Stimulated activated CD8-positive, alpha-beta memory T cell treated with anti-CD3 and anti-CD28 coated beads, Interleukin-4, amount 100 ng/mL, for 48 hours (primary cell): ENCODE results near the gene MAPK6.
"Not testable (repeated sequence)": the region's sequence is repeated elsewhere in the genome, so short reads cannot be mapped to it uniquely, and the experiment has no call there.

Source experiments
- DNase-seq: peaks from one replicate; pipeline ENCODE4 v3.0.0-alpha.2; 2020

The MAPK6 gene

GRCh38 chr15:52083603-52084002, 64.6 kb downstream of the MAPK6 start:
- no peak for DNase-seq

- no peak for DNase-seq
Observed at GRCh38 chr15:52085299-52085698, 66.3 kb downstream of the MAPK6 start.

- DNase-seq: no peak
Observed at GRCh38 chr15:52086011-52086786, 67.2 kb downstream of the MAPK6 start.

- DNase-seq: no peak
Observed at GRCh38 chr15:52090193-52090592, 71.2 kb downstream of the MAPK6 start.

- no peak for DNase-seq
Observed at GRCh38 chr15:52093167-52093538, 74.1 kb downstream of the MAPK6 start.

GRCh38 chr15:52093539-52094510, 74.8 kb downstream of the MAPK6 start:
- no peak for DNase-seq

GRCh38 chr15:52094811-52095584, 76.0 kb downstream of the MAPK6 start:
- DNase-seq: no peak

GRCh38 chr15:52095597-52096262, 76.7 kb downstream of the MAPK6 start:
- DNase-seq: no peak

- DNase-seq: not testable (repeated sequence)
Observed at GRCh38 chr15:52096536-52096935, 77.5 kb downstream of the MAPK6 start.

GRCh38 chr15:52097180-52097579, 78.2 kb downstream of the MAPK6 start:
- no peak for DNase-seq

- no peak for DNase-seq
Observed at GRCh38 chr15:52098323-52098722, 79.3 kb downstream of the MAPK6 start.

- no peak for DNase-seq
Observed at GRCh38 chr15:52099651-52100272, 80.7 kb downstream of the MAPK6 start.

- DNase-seq: peak; percentile 36
Observed at GRCh38 chr15:52100807-52101442, 81.9 kb downstream of the MAPK6 start.

GRCh38 chr15:52101542-52102323, 82.7 kb downstream of the MAPK6 start:
- DNase-seq: no peak

GRCh38 chr15:52102463-52102862, 83.4 kb downstream of the MAPK6 start:
- no peak for DNase-seq

- DNase-seq: no peak
Observed at GRCh38 chr15:52103217-52104207, 84.5 kb downstream of the MAPK6 start.

- no peak for DNase-seq
Observed at GRCh38 chr15:52104532-52105004, 85.5 kb downstream of the MAPK6 start.

GRCh38 chr15:52105846-52106245, 86.8 kb downstream of the MAPK6 start:
- no peak for DNase-seq

- no peak for DNase-seq
Observed at GRCh38 chr15:52106641-52107040, 87.6 kb downstream of the MAPK6 start.
